ENCODE results near the gene PLS3. TPM values are rescaled to one million over a fixed set of nuclear protein-coding genes. Genes with fewer than 3 reads are reported as not detected.

The PLS3 gene
- total and polyA plus RNA-seq, 2 donors from 2014 or later = 97.4 to 110 TPM

- no peaks in the 10 kb centered on the region for H3K9me3 ChIP-seq (ENCODE audit: control insufficient read depth in 2 of 3, insufficient read depth in 1 of 3, low read length in 3 of 3)
- FAIRE-seq (no peak), DNase-seq (no peak)
- no peak overlapping the region for H3K4me3 ChIP-seq (ENCODE audit: low read length in 3 of 3)
- H3K27ac ChIP-seq (ENCODE audit: low read depth in 2 of 2, low read length in 2 of 2) = no peak overlapping the region
- no peaks in the 10 kb centered on the region for H3K27me3 ChIP-seq (ENCODE audit: control insufficient read depth, insufficient read depth, low read length)
- no peak overlapping the region for H3K9ac ChIP-seq (ENCODE audit: low read length in 3 of 3)
- no peaks in the 10 kb centered on the region for H3K36me3 ChIP-seq (ENCODE audit: control insufficient read depth in 2 of 3, insufficient read depth in 3 of 3, low read length in 3 of 3)
- intact Hi-C loops (cut with DNase I) = no loop called here
- no peaks in the 10 kb centered on the region for H3K4me1 ChIP-seq (ENCODE audit: control insufficient read depth in 2 of 3, insufficient read depth in 2 of 3, low read depth in 1 of 3, low read length in 3 of 3)
- TF ChIP-seq CTCF (IDR thresholded peaks at IDR 0.05; ENCODE audit: borderline replicate concordance, extremely low read depth, insufficient read depth) = no peak
These were observed 104.1 kb downstream of the PLS3 start for GRCh38 chrX:115665122-115665521.

- peak in 2 of 5 donors; percentile 21 to 50 for DNase-seq
- no peak for FAIRE-seq
These were observed 118.5 kb downstream of the PLS3 start for GRCh38 chrX:115679460-115679859.

GRCh38 chrX:115687595-115687994 lies 126.6 kb downstream of the PLS3 start:
- H3K36me3 ChIP-seq (ENCODE audit: control insufficient read depth in 2 of 3, insufficient read depth in 3 of 3, low read length in 3 of 3) = no peaks in the 10 kb centered on the region
- DNase-seq (no peak), FAIRE-seq (no peak)
- H3K9ac ChIP-seq (ENCODE audit: low read length in 3 of 3) = no peak overlapping the region
- TF ChIP-seq CTCF (IDR thresholded peaks at IDR 0.05; ENCODE audit: borderline replicate concordance, extremely low read depth, insufficient read depth) = no peak
- H3K4me3 ChIP-seq (ENCODE audit: low read length in 3 of 3) = no peak overlapping the region
- H3K27me3 ChIP-seq (ENCODE audit: control insufficient read depth, insufficient read depth, low read length) = peaks cover 13% of the 10 kb centered on the region
- H3K9me3 ChIP-seq (ENCODE audit: control insufficient read depth in 2 of 3, insufficient read depth in 1 of 3, low read length in 3 of 3) = no peaks in the 10 kb centered on the region
- H3K27ac ChIP-seq (ENCODE audit: low read depth in 2 of 2, low read length in 2 of 2) = no peak overlapping the region
- peaks cover 0 to 2% (median 0%) of the 10 kb centered on the region in 3 donors for H3K4me1 ChIP-seq (ENCODE audit: control insufficient read depth in 2 of 3, insufficient read depth in 2 of 3, low read depth in 1 of 3, low read length in 3 of 3)
- intact Hi-C loops (cut with DNase I) = no loop called here

More at GRCh38 chrX:115679460-115679859, 118.5 kb downstream of the PLS3 start:
- H3K36me3 ChIP-seq (ENCODE audit: control insufficient read depth in 2 of 3, insufficient read depth in 3 of 3, low read length in 3 of 3) = no peaks in the 10 kb centered on the region
- no peaks in the 10 kb centered on the region for H3K4me1 ChIP-seq (ENCODE audit: control insufficient read depth in 2 of 3, insufficient read depth in 2 of 3, low read depth in 1 of 3, low read length in 3 of 3)
- intact Hi-C loops (cut with DNase I) = no loop called here
- no peak overlapping the region for H3K4me3 ChIP-seq (ENCODE audit: low read length in 3 of 3)
- TF ChIP-seq CTCF (IDR thresholded peaks at IDR 0.05; ENCODE audit: borderline replicate concordance, extremely low read depth, insufficient read depth) = no peak
- H3K9me3 ChIP-seq (ENCODE audit: control insufficient read depth in 2 of 3, insufficient read depth in 1 of 3, low read length in 3 of 3) = no peaks in the 10 kb centered on the region
- H3K27me3 ChIP-seq (ENCODE audit: control insufficient read depth, insufficient read depth, low read length) = peaks cover 2% of the 10 kb centered on the region
- no peak overlapping the region for H3K27ac ChIP-seq (ENCODE audit: low read depth in 2 of 2, low read length in 2 of 2)
- no peak overlapping the region for H3K9ac ChIP-seq (ENCODE audit: low read length in 3 of 3)

DNA sequence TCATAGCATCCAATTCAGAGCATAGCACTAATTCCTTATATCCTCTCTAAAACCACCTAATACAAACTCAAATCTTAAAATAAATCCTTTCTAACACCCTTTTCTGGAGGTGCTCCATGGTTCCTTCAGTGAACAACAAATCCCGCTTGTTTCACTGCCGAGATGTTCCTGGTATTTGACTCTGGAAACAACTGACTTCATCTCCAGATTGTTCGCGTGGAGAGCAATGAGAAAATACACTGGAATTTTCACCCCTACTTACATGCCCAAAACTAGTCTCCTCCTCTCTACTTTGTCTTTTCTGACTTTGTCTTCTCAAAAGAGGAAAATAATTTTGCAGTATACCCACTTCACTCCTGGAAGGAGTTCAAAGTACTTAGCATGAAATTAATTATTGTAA lies 129.0 kb downstream of the PLS3 start:
- intact Hi-C loops (cut with DNase I) = no loop called here
- no peak overlapping the region for H3K9ac ChIP-seq (ENCODE audit: low read length in 3 of 3)
- peaks cover 13% of the 10 kb centered on the region for H3K27me3 ChIP-seq (ENCODE audit: control insufficient read depth, insufficient read depth, low read length)
- DNase-seq (peak in 2 of 5 donors; percentile 6 to 7), FAIRE-seq (no peak)
- TF ChIP-seq CTCF (IDR thresholded peaks at IDR 0.05; ENCODE audit: borderline replicate concordance, extremely low read depth, insufficient read depth) = no peak
- H3K27ac ChIP-seq (ENCODE audit: low read depth in 2 of 2, low read length in 2 of 2) = no peak overlapping the region
- no peaks in the 10 kb centered on the region for H3K36me3 ChIP-seq (ENCODE audit: control insufficient read depth in 2 of 3, insufficient read depth in 3 of 3, low read length in 3 of 3)
- peaks cover 0 to 2% (median 0%) of the 10 kb centered on the region in 3 donors for H3K4me1 ChIP-seq (ENCODE audit: control insufficient read depth in 2 of 3, insufficient read depth in 2 of 3, low read depth in 1 of 3, low read length in 3 of 3)
- H3K9me3 ChIP-seq (ENCODE audit: control insufficient read depth in 2 of 3, insufficient read depth in 1 of 3, low read length in 3 of 3) = no peaks in the 10 kb centered on the region
- no peak overlapping the region for H3K4me3 ChIP-seq (ENCODE audit: low read length in 3 of 3)

Measured in kidney (tissue), 14 donors.